HepG2 (cell line): ENCODE measurements around the gene DDX28. TPM values are rescaled to one million over a fixed set of nuclear protein-coding genes. Genes with fewer than 3 reads are reported as not detected.
A peak's percentile ranks its signal among the peaks of the same experiment; 100 is the strongest.
"Not testable (repeated sequence)": the region's sequence is repeated elsewhere in the genome, so short reads cannot be mapped to it uniquely, and the experiment has no call there.

ENCODE experiments used
- CREB1 ChIP-seq, 2 experiments: fragments of 450-650 bp in 1 of 2; IDR thresholded peaks; 2 replicates each; pipeline ENCODE4 v1.6.1; 2016 to 2017; ENCODE audit warnings: control low read depth in 1 of 2, mild to moderate bottlenecking in 1 of 2, missing compliant biosample characterization in 1 of 2, missing genetic modification characterization in 1 of 2
- ELF3 ChIP-seq: IDR thresholded peaks from 2 replicates; pipeline ENCODE4 v1.6.1; 2016; ENCODE audit warnings: missing genetic modification reagents, missing compliant biosample characterization
- ETV5 ChIP-seq: IDR thresholded peaks from 2 replicates; pipeline ENCODE4 v1.6.1; 2018; ENCODE audit warnings: missing biosample characterization, missing genetic modification reagents, inconsistent platforms, borderline replicate concordance
- GATAD2A ChIP-seq: IDR thresholded peaks from 2 replicates; pipeline ENCODE4 v1.6.1; 2016
- HMGXB4 ChIP-seq, 2 experiments: sonication (generic) in 1 of 2; formaldehyde crosslinking in 1 of 2; IDR thresholded peaks; 2 replicates each; pipeline versions ENCODE4 v1.4.0 to v1.6.1; 2018 to 2020; ENCODE audit warnings: missing genetic modification reagents in 2 of 2, borderline replicate concordance in 1 of 2, low read depth in 1 of 2, mild to moderate bottlenecking in 1 of 2, missing biosample characterization in 1 of 2
- JUNB ChIP-seq: sonication (generic); formaldehyde crosslinking; IDR thresholded peaks from 2 replicates; pipeline ENCODE4 v1.8.0; 2022; ENCODE audit warnings: missing genetic modification reagents, mild to moderate bottlenecking, borderline replicate concordance
- KLF16 ChIP-seq, 2 experiments: sonication (generic) in 1 of 2; formaldehyde crosslinking in 1 of 2; IDR thresholded peaks; 2 replicates each; pipeline versions ENCODE4 v1.6.1 to v1.8.0; 2016 to 2023; ENCODE audit warnings: missing genetic modification reagents in 2 of 2, missing compliant biosample characterization in 1 of 2
- MAX ChIP-seq: IDR thresholded peaks from 2 replicates; pipeline ENCODE4 v1.6.1; 2012; ENCODE audit warnings: inconsistent platforms
- NFYB ChIP-seq: sonication (generic); formaldehyde crosslinking; IDR thresholded peaks from 2 replicates; pipeline ENCODE4 v1.4.0; 2020; ENCODE audit warnings: missing genetic modification reagents
- POGZ ChIP-seq: sonication (generic); formaldehyde crosslinking; IDR thresholded peaks from 2 replicates; pipeline ENCODE4 v1.4.0; 2020; ENCODE audit warnings: mild to moderate bottlenecking, missing genetic modification reagents
- POLR2A ChIP-seq, 2 experiments: IDR thresholded peaks; 2 replicates each; pipeline ENCODE4 v1.6.1; 2011; ENCODE audit warnings: low read depth in 2 of 2, low read length in 2 of 2, mild to moderate bottlenecking in 1 of 2, moderate library complexity in 1 of 2; ENCODE audit not compliant: insufficient read depth in 1 of 2
- SOX5 ChIP-seq: IDR thresholded peaks from 2 replicates; pipeline ENCODE4 v1.6.1; 2016; ENCODE audit warnings: borderline replicate concordance
- SP1 ChIP-seq, 2 experiments: fragments of 450-650 bp in 1 of 2; sonication (generic) in 1 of 2; formaldehyde crosslinking in 1 of 2; IDR thresholded peaks; 2 replicates each; pipeline versions ENCODE4 v1.4.0 to v1.6.1; 2016 to 2020; ENCODE audit warnings: missing genetic modification reagents in 1 of 2
- TCF12 ChIP-seq, 2 experiments: fragments of 450-650 bp in 1 of 2; sonication (generic) in 1 of 2; formaldehyde crosslinking in 1 of 2; IDR thresholded peaks; 2 replicates each; pipeline versions ENCODE4 v1.6.1 to v1.8.0; 2017 to 2022; ENCODE audit warnings: antibody characterized with exemption in 1 of 2, mild to moderate bottlenecking in 1 of 2, missing genetic modification reagents in 1 of 2, moderate library complexity in 1 of 2
- ZBTB38 ChIP-seq: sonication (generic); formaldehyde crosslinking; IDR thresholded peaks from 2 replicates; pipeline ENCODE4 v1.5.1; 2020; ENCODE audit warnings: mild to moderate bottlenecking, missing genetic modification reagents
- ZNF224 ChIP-seq: sonication (generic); formaldehyde crosslinking; IDR thresholded peaks from 2 replicates; pipeline ENCODE4 v1.5.0; 2020; ENCODE audit warnings: mild to moderate bottlenecking, missing genetic modification reagents
- polyA plus RNA-seq, 8 experiments: library from polyadenylated mRNA; depleted of rRNA in 3 of 8; stranded (reverse) in 7 of 8; unstranded in 1 of 8; fragments of >200 nt; fragmentation: Illumina TruSeq in 4 of 8; extraction: Trizol in 4 of 8; gene quantifications; 2 replicates each; pipeline versions ENCODE4 v1.2.1 to v1.2.3, GENCODE V29; 2011 to 2016; ENCODE audit warnings: low read depth in 4 of 8, missing spikeins in 1 of 8, mixed read lengths in 1 of 8; ENCODE audit not compliant: insufficient read depth in 1 of 8
- total RNA-seq, 5 experiments: library from RNA; depleted of rRNA; stranded (reverse); fragments of >200 nt; fragmentation: Illumina TruSeq; extraction: Trizol; gene quantifications; 2 replicates each; pipeline ENCODE4 v1.2.3, GENCODE V29; 2016; ENCODE audit warnings: low read depth in 1 of 5
- TF ChIP-seq, protein P1 (sequence below): IDR thresholded peaks from 2 replicates; pipeline ENCODE4 v1.6.1; 2016; ENCODE audit warnings: missing compliant biosample characterization, missing genetic modification reagents, borderline replicate concordance
- TF ChIP-seq, protein P2 (sequence below): sonication (generic); formaldehyde crosslinking; IDR thresholded peaks from 2 replicates; pipeline ENCODE4 v1.4.0; 2020; ENCODE audit warnings: missing genetic modification reagents, mild to moderate bottlenecking, borderline replicate concordance
- TF ChIP-seq, protein P3 (sequence below): IDR thresholded peaks from 2 replicates; pipeline ENCODE4 v1.6.1; 2016; ENCODE audit warnings: missing genetic modification reagents, missing compliant biosample characterization

DDX28 gene
- total and polyA plus RNA-seq, 2 of the 13 experiments (the other 11 are each of a cell fraction or from before 2014, with no cell fraction given), result 14.1 to 16.4 TPM

DNA sequence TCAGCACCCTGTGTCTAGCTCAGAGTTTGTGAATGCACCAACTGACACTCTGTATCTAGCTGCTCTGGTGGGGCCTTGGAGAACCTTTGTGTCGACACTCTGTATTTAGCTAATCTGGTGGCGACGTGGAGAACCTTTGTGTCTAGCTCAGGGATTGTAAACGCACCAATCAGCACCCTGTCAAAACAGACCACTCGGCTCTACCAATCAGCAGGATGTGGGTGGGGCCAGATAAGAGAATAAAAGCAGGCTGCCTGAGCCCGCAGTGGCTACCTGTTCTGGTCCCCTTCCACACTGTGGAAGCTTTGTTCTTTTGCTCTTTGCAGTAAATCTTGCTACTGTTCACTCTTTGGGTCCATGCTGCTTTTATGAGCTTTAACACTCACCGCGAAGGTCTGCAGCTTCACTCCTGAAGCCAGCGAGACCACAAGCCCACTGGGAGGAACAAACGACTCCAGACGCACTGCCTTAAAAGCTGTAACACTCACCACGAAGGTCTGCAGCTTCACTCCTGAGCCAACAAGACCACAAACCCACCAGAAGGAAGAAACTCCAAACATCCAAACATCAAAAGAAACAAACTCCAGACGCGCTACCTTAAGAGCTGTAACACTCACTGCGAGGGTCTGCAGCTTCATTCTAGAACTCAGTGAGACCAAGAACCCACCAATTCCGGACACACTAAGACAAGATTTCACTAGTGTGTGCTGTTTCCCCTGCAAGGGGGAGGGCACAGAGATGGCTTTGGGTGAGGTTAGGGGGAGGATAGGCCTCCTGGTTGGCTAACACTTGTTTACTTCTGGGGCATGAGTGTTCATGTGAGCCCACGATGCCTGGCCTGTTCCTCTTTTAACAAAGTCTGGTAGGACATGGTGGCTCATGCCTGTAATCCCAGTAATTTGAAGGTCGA is 24.0 kb downstream of the DDX28 start, which contains the start of gene DPEP2 (continued):
- TF ChIP-seq, protein P1, sequence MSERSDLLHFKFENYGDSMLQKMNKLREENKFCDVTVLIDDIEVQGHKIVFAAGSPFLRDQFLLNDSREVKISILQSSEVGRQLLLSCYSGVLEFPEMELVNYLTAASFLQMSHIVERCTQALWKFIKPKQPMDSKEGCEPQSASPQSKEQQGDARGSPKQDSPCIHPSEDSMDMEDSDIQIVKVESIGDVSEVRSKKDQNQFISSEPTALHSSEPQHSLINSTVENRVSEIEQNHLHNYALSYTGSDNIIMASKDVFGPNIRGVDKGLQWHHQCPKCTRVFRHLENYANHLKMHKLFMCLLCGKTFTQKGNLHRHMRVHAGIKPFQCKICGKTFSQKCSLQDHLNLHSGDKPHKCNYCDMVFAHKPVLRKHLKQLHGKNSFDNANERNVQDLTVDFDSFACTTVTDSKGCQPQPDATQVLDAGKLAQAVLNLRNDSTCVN, result peak; percentile 34; the same call in 1 of the 2 replicates
- TF ChIP-seq TCF12 (IDR thresholded peaks at IDR 0.05); CREB1 (CRISPR knock-in tag; IDR thresholded peaks at IDR 0.05); SP1 (IDR thresholded peaks at IDR 0.05): not testable (repeated sequence)
- TF ChIP-seq TCF12 (CRISPR knock-in tag; IDR thresholded peaks at IDR 0.05) (0 out of 2 replicates have a peak, but pooled peaks have one; percentile 55), GATAD2A (CRISPR knock-in tag) (peak; percentile 21; the same call in 1 of the 2 replicates), POGZ (CRISPR knock-in tag) (peak; percentile 92), MAX (peak; percentile 32), KLF16 (CRISPR knock-in tag; IDR thresholded peaks at IDR 0.05) (peak in 1 of 2 experiments; percentile 57; a peak in 1 of 4 replicates), ELF3 (CRISPR knock-in tag) (0 out of 2 replicates have a peak, but pooled peaks have one; percentile 18), NFYB (CRISPR knock-in tag) (peak; percentile 89), ZBTB38 (CRISPR knock-in tag) (peak; percentile 76; the same call in 1 of the 2 replicates), ETV5 (CRISPR knock-in tag) (0 out of 2 replicates have a peak, but pooled peaks have one; percentile 17), CREB1 (IDR thresholded peaks at IDR 0.05) (peak; percentile 40; the same call in 1 of the 2 replicates), SP1 (CRISPR knock-in tag; IDR thresholded peaks at IDR 0.05) (peak; percentile 36; the same call in 1 of the 2 replicates), JUNB (CRISPR knock-in tag) (peak; percentile 38; the same call in 1 of the 2 replicates), SOX5 (CRISPR knock-in tag) (peak; percentile 15; the same call in 1 of the 2 replicates), HMGXB4 (CRISPR knock-in tag; IDR thresholded peaks at IDR 0.05; ENCODE audit: borderline replicate concordance in 1 of 2, low read depth in 1 of 2) (0 out of 4 replicates have a peak, but pooled peaks of 1 of the 2 experiments have one; percentile 16), POLR2A (IDR thresholded peaks at IDR 0.05; ENCODE audit: insufficient read depth in 1 of 2, low read depth in 2 of 2, low read length in 2 of 2) (peak; percentile 75 to 86), ZNF224 (CRISPR knock-in tag) (0 out of 2 replicates have a peak, but pooled peaks have one; percentile 85)
- TF ChIP-seq, protein P2, sequence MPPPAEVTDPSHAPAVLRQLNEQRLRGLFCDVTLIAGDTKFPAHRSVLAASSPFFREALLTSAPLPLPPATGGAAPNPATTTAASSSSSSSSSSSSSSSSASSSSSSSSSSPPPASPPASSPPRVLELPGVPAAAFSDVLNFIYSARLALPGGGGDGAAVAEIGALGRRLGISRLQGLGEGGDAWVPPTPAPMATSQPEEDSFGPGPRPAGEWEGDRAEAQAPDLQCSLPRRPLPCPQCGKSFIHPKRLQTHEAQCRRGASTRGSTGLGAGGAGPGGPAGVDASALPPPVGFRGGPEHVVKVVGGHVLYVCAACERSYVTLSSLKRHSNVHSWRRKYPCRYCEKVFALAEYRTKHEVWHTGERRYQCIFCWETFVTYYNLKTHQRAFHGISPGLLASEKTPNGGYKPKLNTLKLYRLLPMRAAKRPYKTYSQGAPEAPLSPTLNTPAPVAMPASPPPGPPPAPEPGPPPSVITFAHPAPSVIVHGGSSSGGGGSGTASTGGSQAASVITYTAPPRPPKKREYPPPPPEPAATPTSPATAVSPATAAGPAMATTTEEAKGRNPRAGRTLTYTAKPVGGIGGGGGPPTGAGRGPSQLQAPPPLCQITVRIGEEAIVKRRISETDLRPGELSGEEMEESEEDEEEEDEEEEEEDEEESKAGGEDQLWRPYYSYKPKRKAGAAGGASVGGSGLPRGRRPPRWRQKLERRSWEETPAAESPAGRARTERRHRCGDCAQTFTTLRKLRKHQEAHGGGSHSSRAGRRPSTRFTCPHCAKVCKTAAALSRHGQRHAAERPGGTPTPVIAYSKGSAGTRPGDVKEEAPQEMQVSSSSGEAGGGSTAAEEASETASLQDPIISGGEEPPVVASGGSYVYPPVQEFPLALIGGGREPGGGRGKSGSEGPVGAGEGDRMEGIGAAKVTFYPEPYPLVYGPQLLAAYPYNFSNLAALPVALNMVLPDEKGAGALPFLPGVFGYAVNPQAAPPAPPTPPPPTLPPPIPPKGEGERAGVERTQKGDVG (CRISPR knock-in tag), result peak; percentile 57; the same call in 1 of the 2 replicates
- TF ChIP-seq, protein P3, sequence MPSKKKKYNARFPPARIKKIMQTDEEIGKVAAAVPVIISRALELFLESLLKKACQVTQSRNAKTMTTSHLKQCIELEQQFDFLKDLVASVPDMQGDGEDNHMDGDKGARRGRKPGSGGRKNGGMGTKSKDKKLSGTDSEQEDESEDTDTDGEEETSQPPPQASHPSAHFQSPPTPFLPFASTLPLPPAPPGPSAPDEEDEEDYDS (CRISPR knock-in tag), result peak; percentile 84
